Activated CD8-positive, alpha-beta memory T cell treated with anti-CD3 and anti-CD28 coated beads, Interleukin-2, amount 50 U/mL, for 48 hours (primary cell): ENCODE measurements around the gene UBN1.
"Not testable (repeated sequence)": the region's sequence is repeated elsewhere in the genome, so short reads cannot be mapped to it uniquely, and the experiment has no call there.

ENCODE experiments used
- DNase-seq: peaks from one replicate; pipeline ENCODE4 v3.0.0-alpha.2; 2020

Gene UBN1

DNA sequence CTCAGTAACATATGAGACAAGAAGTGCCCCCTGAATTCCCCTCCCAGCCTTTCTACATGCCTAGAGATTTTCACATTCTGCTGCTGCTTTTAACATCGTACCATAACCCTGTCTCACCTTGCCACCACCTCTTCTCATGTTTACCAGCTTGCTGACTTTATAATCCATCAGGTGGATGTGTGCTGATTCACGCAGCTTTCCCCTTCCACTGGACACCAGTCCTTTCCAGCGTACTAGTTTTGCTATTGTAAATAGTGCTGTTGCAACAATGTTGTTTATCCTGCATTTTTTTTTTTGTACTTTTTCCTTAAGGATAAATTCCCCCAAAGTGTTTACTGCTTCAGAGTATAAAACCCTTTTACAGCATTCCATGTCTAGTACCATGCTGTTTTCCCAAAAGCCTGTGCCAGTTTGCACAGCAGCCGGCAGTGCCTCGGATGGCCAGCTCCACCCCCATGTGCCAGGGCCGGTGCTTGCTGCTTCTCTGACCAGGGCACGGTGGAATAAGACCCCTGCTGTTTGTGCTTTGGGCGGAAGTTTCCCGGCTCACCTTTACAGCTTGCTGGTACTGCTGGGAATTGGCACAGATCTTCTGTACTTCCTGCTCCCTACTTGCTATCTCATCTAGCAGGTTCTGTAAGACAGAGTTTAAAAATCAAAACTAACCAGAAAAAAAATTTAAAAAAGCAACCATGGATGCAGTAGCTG, 41.3 kb downstream of the UBN1 start:
- DNase-seq: no peak

GRCh38 chr16:4890026-4890425, 42.7 kb downstream of the UBN1 start:
- no peak for DNase-seq

- no peak for DNase-seq
Observed at GRCh38 chr16:4890686-4891085, 43.4 kb downstream of the UBN1 start.

DNA sequence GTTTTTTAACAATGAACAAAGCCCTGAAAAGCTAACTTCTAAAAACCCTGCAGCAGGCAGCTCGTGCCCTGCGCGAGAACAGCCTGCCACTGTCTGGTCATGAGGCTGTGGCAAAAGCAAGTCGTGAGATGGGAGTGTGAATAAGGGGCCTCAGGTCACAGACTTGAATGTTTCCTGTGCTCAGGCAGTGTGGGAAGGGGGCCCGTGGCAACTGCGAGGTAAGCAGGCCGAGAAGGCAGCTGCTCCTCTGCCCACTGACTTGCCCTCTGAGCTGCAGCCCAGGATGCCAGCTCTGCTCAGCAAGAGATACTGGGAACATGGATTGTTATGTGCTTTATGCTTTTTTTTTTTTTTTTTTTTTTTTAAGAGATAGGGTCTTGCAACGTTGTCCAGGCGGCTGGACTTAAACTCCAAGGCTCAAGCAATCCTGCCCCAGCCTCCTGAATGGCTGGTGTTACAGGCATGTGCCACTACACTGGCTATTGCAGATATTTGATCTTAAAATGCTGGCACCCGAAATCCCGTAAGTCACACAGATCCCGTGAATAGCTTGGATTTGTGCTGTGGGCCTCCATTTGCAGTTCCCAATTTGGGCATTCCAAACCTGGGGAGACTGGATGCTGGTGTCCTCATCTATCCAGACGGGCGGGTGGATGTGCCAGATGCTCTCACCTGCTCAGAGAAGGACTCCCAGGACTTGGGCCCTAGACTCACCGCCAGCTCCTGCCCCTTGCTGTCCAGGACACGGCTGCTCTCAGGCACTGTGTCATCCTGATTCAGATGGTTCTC, 44.0 kb downstream of the UBN1 start:
- DNase-seq: no peak

- no peak for DNase-seq
Observed at GRCh38 chr16:4891886-4892216, 44.6 kb downstream of the UBN1 start.

DNA sequence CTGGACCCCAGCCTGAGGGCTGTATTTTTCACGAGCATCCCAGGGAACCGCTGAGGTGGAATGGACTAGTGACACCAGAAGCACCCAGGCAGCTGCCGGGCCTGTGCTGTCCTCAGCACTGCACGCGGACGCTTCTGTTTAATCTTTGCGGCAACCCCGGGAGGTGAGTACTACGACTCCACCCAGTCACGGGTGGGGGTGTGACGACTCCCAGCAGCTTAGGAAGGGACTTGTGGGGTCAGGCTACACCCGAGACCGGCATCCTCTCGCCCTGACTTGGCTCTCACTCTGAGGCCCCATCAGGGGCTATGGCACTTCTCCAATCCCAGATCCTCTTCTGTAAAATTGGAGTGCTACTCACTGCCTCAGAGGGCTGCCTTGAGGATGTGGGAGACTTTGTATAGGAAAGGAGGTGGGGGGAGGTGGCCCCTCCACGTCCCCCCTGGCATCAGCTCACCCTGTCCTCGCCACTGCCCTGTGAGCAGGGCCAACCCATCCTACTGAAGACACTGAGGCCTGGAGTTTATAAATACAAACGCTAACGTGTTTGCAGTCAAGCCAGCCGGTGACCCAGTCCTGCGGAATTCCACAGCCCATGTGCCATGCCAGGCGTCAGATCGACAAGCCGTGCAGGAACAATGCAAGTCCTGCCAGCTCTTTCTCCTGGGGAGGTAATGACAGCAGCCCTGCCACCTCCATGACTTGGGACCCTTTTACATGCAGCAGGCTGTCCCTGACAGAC, 45.3 kb downstream of the UBN1 start:
- DNase-seq: no peak

GRCh38 chr16:4893103-4893862, 46.0 kb downstream of the UBN1 start:
- no peak for DNase-seq

- DNase-seq: no peak
Observed at GRCh38 chr16:4894276-4895150, 47.2 kb downstream of the UBN1 start.

- no peak for DNase-seq
Observed at GRCh38 chr16:4895366-4895765, 48.1 kb downstream of the UBN1 start.

- not testable (repeated sequence) for DNase-seq
Observed at GRCh38 chr16:4896761-4897160, 49.5 kb downstream of the UBN1 start.

GRCh38 chr16:4897328-4897727, 50.0 kb downstream of the UBN1 start:
- no peak for DNase-seq

GRCh38 chr16:4898811-4899473, 51.7 kb downstream of the UBN1 start:
- no peak for DNase-seq

DNA sequence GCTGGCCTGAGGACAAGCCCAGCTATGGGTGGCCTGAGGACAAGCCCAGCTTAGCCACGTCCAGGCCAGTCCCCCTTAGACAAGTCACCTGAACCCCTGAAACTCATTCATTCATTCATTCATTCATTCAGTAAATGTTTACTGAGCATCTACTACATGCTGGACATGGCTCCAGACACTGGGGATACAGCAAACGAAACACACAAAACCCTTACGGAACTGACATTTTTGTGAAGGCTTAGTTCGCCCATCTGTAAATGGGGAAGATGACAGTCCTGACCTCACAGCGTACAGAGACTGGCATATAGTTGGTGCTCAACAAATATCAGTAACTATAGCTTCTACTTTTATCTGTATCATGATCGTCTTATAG, 52.2 kb downstream of the UBN1 start:
- DNase-seq: no peak

GRCh38 chr16:4900036-4900435, 52.8 kb downstream of the UBN1 start:
- DNase-seq: no peak

- no peak for DNase-seq
Observed at GRCh38 chr16:4900750-4901149, 53.5 kb downstream of the UBN1 start.

GRCh38 chr16:4902038-4902437, 54.8 kb downstream of the UBN1 start:
- no peak for DNase-seq

DNA sequence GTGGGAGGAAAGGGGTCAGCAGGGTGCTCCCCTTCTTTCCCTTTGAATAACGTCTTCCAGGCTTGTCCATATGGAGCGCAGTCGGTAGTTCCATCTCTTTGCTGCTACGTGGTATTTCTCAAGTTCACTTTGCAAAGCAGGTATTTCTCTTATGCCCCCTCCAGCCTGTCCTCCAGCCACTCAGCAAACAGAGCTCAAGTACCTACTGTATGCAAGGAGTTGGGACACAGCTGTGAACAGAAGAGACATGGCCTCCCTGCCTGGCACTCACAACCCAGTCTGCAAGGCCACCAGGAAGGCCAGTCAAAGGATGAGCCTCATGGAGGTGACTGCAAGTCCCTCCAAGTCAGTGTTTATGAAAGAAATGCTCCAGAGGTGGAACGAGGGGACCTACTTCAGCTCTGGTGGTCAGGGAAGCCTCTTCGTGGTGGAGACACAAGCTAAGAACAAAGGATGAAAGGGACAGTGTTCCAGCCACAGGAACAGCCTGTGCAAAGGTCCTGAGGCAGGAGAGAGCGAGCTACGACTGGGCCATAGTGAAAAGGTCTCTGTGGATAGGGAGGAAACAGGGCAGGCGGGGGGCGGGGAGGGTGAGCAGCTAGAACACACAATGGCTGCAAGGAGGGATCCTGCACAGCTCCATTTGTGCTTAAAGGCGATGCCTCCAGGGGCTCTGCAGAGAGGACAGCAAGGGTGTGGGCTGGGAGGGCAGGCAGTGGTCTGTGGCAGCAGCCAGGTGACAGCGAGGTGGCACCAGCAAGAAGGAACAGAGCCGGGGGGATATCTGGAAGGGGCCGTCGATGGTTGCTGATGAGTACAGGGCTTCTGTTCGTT, 57.0 kb downstream of the UBN1 start:
- DNase-seq: no peak

DNA sequence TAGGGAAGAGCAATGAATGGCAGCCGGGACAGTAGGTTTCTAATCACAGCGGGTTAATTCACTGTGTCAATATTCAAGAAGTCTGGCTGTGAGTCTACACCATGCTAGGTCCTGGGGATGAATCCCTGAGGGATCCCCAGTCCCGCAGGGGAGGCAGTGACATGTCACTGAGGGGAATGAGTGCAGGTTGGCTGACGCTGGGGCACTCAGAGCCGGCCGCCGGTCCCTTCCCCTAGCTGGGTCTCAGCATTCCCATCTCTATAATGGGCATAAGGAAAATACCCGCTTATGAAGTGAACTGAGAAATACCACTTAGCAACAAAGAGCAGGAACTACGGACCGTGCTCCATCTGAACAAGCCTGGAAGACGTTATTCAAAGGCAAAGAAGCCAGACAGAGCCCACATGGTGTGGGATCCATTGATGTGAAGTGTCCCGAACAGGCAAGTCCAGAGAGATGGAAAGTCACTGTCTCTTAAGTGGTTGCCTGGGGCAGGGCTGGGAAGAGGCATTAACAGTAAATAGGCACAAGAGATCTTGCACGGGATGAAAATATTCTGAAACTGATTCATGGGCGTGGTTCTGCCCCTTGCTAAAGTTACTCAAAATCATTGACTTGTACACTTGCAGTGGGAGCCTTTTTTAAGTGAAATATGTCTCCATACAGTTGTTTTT, 57.8 kb downstream of the UBN1 start:
- no peak for DNase-seq

DNA sequence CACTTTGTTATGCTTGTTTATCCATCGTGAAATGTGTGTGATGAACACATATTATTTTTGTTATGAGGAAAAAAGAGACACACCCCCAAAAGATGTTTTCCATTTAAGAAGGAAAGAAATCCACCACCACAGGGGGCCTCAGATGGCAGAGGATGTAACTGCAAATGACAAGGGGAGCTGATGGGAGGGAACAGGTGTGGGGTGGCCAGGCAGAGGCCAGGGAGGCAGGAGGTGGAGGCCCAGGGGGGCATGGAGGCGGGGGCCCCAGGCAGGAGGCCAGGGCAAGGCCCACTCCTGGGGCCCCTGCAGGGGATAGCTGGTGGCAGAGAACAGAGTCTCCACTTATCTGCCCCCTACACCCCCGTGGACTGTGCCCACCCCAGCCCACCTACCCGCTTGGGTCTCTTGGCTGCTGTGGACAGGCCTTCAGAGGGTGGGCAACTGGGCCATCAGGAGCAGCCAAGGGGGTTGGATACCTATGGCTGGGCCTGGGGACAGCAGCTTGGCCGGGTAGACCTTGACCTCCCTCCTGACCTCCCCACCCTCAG, 61.6 kb downstream of the UBN1 start:
- no peak for DNase-seq

DNA sequence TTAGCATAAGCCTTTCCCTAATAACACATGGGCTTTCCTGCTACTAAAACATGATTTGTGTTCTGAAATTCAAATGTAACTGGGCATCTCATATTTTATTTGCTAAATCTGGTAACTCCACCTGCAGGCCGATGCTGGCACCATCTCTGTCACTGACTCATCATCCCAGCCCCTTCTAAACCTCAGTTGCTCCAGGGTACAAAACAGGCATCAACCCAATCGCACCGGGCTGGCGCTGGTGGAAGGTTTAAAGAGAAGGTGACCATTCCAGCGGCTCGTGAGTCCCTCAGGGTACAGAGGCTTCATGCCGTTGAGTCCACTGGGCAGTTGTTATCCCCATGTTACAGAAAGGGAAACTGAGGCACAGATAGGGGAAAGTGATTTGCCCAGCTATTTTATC, 62.5 kb downstream of the UBN1 start:
- no peak for DNase-seq
